Stomach (tissue), 4 donors: ENCODE measurements around the gene PCLO.
"Not testable (repeated sequence)": the region's sequence is repeated elsewhere in the genome, so short reads cannot be mapped to it uniquely, and the experiment has no call there.

Experiments used
- CTCF ChIP-seq, 7 experiments: fragments of 450-650 bp in 4 of 7; fragments of 200-600 bp in 3 of 7; sonication (generic) in 3 of 7; IDR thresholded peaks; one replicate each; pipeline ENCODE4 v1.5.1; 2016 to 2019; ENCODE audit warnings: antibody characterized with exemption in 7 of 7, control low read depth in 2 of 7, mild to moderate bottlenecking in 1 of 7
- POLR2A ChIP-seq, 4 donors: fragments of 450-650 bp; IDR thresholded peaks; one replicate each; pipeline ENCODE4 v1.6.1; 2016; ENCODE audit warnings: antibody characterized with exemption in 4 of 4, control low read depth in 2 of 4, mild to moderate bottlenecking in 1 of 4, moderate library complexity in 1 of 4

GRCh38 chr7:83023817-83024665 is 138.6 kb downstream of the PCLO start:
- not testable (repeated sequence) for TF ChIP-seq CTCF, POLR2A (IDR thresholded peaks at IDR 0.05)
